ENCODE results near the gene PSME3IP1.

Gene PSME3IP1

GRCh38 chr16:57185945-57186871 is at the start of gene PSME3IP1, which contains the start of gene RSPRY1:
Gene PSME3IP1, minus strand, starts transcription at chr16:57186039. Its CDS starts 12,185 bp downstream, at chr16:57173854.
Gene RSPRY1, plus strand, starts transcription at chr16:57186329. Its CDS starts 18,330 bp downstream, at chr16:57204659.
- in situ Hi-C loops (cut with HindIII; ENCODE audit: low sequenced_read_pairs) = no loop called here
- DNase-seq (ENCODE audit: low read depth) = peak; percentile 99
- H3K4me3 ChIP-seq (ENCODE audit: low read depth, low read length) = peak within 1 kb of the TSS; percentile 82
- no peak for TF ChIP-seq CTCF (IDR thresholded peaks at IDR 0.05; ENCODE audit: low read depth, low read length, missing control alignments)

GRCh38 chr16:57235128-57236021 is 49.5 kb upstream of the PSME3IP1 start:
- DNase-seq (ENCODE audit: low read depth) = peak; percentile 35

GRCh38 chr16:57234707-57235092 is 48.9 kb upstream of the PSME3IP1 start:
- DNase-seq (ENCODE audit: low read depth) = no peak
- no peak for TF ChIP-seq CTCF (IDR thresholded peaks at IDR 0.05; ENCODE audit: low read depth, low read length, missing control alignments)
- in situ Hi-C loops (cut with HindIII; ENCODE audit: low sequenced_read_pairs) = no loop called here
- no peak overlapping the region for H3K4me3 ChIP-seq (ENCODE audit: low read depth, low read length)

More at GRCh38 chr16:57235128-57236021, 49.5 kb upstream of the PSME3IP1 start:
- TF ChIP-seq CTCF (IDR thresholded peaks at IDR 0.05; ENCODE audit: low read depth, low read length, missing control alignments) = no peak
- in situ Hi-C loops (cut with HindIII; ENCODE audit: low sequenced_read_pairs) = no loop called here
- no peak overlapping the region for H3K4me3 ChIP-seq (ENCODE audit: low read depth, low read length)

- no peak for TF ChIP-seq CTCF (IDR thresholded peaks at IDR 0.05; ENCODE audit: low read depth, low read length, missing control alignments)
- no peak for DNase-seq (ENCODE audit: low read depth)
- in situ Hi-C loops (cut with HindIII; ENCODE audit: low sequenced_read_pairs) = no loop called here
- H3K4me3 ChIP-seq (ENCODE audit: low read depth, low read length) = no peak overlapping the region
These were observed 48.3 kb upstream of the PSME3IP1 start for GRCh38 chr16:57233944-57234706.

GRCh38 chr16:57231821-57232350 is 46.0 kb upstream of the PSME3IP1 start:
- DNase-seq (ENCODE audit: low read depth) = no peak
- H3K4me3 ChIP-seq (ENCODE audit: low read depth, low read length) = no peak overlapping the region
- TF ChIP-seq CTCF (IDR thresholded peaks at IDR 0.05; ENCODE audit: low read depth, low read length, missing control alignments) = no peak
- in situ Hi-C loops (cut with HindIII; ENCODE audit: low sequenced_read_pairs) = no loop called here

All from astrocyte of the cerebellum (primary cell).